ENCODE data around the gene CDH8. TPM values are rescaled to one million over a fixed set of nuclear protein-coding genes. Genes with fewer than 3 reads are reported as not detected.

The CDH8 gene
- polyA plus RNA-seq, 1 of the 3 experiments (the other 2 are of a cell fraction), result 0.05 TPM

DNA sequence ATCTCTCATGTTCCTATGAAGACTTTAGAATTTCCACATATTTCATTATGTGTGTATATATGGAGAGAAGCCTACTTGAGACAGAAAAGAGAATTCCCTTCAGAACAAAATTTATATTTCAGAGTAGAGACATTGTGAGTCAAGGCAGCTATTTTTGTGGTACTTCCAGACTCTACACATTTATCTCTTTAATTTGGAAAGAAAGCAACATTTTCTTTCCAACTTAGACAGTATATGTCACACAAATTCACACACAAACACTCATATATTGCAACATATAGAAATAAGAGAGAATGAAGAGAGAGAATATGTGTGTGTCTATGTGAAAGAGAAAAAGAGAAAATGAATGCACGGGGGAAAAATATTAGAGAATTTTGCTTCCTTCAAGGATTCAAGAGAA, 158.8 kb downstream of the CDH8 start:
- Histone ChIP-seq H4K20me1 (ENCODE audit: insufficient read depth) (no peaks in the 10 kb centered on the region), H3K79me2 (ENCODE audit: insufficient read depth) (no peaks in the 10 kb centered on the region), H3K4me1 (ENCODE audit: control insufficient read depth in 1 of 2, insufficient read depth in 2 of 2, low read depth in 1 of 2, low read length in 1 of 2) (no peaks in the 10 kb centered on the region), H3K27me3 (ENCODE audit: insufficient read depth) (no peaks in the 10 kb centered on the region), H2AFZ (ENCODE audit: low read depth) (no peak overlapping the region), H3K9me2 (no peaks in the 10 kb centered on the region), H3K36me3 (replicated peaks in 1 of 2; ENCODE audit: control insufficient read depth in 1 of 2, insufficient read depth in 2 of 2, low read length in 1 of 2) (no peaks in the 10 kb centered on the region), H3K27ac (ENCODE audit: low read depth in 2 of 2, low read length in 1 of 2) (no peak overlapping the region), H3K9me3 (no peaks in the 10 kb centered on the region), H3K4me2 (no peak overlapping the region), H3K9ac (no peak overlapping the region), H3F3A (replicated peaks; ENCODE audit: insufficient read depth) (no peaks in the 10 kb centered on the region), H3K4me3 (ENCODE audit: low read depth in 2 of 2, low read length in 1 of 2) (no peak overlapping the region)
- CTCF ChIA-PET, result no interaction called here
- TF ChIP-seq ELF1 (IDR thresholded peaks at IDR 0.05) (no peak), TAF1 (IDR thresholded peaks at IDR 0.05; ENCODE audit: borderline replicate concordance, low read depth, low read length) (no peak), FOSL2 (IDR thresholded peaks at IDR 0.05; ENCODE audit: borderline replicate concordance, low read depth) (no peak), YY1 (IDR thresholded peaks at IDR 0.05; ENCODE audit: low read depth) (no peak), JUND (IDR thresholded peaks at IDR 0.05) (no peak), NRF1 (IDR thresholded peaks at IDR 0.05; ENCODE audit: low read depth, low read length) (no peak), CHD2 (IDR thresholded peaks at IDR 0.05; ENCODE audit: low read length, partially characterized antibody) (no peak), RXRA (IDR thresholded peaks at IDR 0.05; ENCODE audit: borderline replicate concordance, low read depth) (no peak)
- TF ChIP-seq, protein P1, sequence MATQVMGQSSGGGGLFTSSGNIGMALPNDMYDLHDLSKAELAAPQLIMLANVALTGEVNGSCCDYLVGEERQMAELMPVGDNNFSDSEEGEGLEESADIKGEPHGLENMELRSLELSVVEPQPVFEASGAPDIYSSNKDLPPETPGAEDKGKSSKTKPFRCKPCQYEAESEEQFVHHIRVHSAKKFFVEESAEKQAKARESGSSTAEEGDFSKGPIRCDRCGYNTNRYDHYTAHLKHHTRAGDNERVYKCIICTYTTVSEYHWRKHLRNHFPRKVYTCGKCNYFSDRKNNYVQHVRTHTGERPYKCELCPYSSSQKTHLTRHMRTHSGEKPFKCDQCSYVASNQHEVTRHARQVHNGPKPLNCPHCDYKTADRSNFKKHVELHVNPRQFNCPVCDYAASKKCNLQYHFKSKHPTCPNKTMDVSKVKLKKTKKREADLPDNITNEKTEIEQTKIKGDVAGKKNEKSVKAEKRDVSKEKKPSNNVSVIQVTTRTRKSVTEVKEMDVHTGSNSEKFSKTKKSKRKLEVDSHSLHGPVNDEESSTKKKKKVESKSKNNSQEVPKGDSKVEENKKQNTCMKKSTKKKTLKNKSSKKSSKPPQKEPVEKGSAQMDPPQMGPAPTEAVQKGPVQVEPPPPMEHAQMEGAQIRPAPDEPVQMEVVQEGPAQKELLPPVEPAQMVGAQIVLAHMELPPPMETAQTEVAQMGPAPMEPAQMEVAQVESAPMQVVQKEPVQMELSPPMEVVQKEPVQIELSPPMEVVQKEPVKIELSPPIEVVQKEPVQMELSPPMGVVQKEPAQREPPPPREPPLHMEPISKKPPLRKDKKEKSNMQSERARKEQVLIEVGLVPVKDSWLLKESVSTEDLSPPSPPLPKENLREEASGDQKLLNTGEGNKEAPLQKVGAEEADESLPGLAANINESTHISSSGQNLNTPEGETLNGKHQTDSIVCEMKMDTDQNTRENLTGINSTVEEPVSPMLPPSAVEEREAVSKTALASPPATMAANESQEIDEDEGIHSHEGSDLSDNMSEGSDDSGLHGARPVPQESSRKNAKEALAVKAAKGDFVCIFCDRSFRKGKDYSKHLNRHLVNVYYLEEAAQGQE (IDR thresholded peaks at IDR 0.05; ENCODE audit: low read depth, low read length), result no peak
- TF ChIP-seq, protein P2, sequence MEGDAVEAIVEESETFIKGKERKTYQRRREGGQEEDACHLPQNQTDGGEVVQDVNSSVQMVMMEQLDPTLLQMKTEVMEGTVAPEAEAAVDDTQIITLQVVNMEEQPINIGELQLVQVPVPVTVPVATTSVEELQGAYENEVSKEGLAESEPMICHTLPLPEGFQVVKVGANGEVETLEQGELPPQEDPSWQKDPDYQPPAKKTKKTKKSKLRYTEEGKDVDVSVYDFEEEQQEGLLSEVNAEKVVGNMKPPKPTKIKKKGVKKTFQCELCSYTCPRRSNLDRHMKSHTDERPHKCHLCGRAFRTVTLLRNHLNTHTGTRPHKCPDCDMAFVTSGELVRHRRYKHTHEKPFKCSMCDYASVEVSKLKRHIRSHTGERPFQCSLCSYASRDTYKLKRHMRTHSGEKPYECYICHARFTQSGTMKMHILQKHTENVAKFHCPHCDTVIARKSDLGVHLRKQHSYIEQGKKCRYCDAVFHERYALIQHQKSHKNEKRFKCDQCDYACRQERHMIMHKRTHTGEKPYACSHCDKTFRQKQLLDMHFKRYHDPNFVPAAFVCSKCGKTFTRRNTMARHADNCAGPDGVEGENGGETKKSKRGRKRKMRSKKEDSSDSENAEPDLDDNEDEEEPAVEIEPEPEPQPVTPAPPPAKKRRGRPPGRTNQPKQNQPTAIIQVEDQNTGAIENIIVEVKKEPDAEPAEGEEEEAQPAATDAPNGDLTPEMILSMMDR (IDR thresholded peaks at IDR 0.05), result no peak
- WGBS (ENCODE audit: low lambda C conversion rate), result 55% methylated on average over 1 of the region's 1 CpG
- no peak for DNase-seq
- POLR2A ChIA-PET, result no interaction called here

DNA sequence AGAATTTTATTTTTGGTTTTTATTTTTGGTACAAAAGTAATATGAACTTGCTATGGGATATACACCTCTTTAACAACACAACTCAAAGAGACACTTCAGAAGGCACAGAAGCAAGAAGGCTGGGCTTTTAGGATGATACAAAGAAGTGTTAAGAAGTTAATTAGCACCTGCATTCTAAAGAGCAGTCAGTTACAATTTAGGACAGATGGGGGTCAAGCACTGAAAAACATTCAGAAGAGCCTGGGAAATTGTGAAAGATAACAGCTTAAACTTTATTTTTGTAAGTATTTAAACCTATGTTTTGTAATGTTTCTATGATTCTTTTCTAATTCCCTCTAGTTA, 163.5 kb downstream of the CDH8 start:
- no peak overlapping the region for H2AFZ ChIP-seq (ENCODE audit: low read depth)
- POLR2A ChIA-PET, result no interaction called here

More for the DNA sequence above, 163.5 kb downstream of the CDH8 start:
- H3K27ac ChIP-seq (ENCODE audit: low read depth in 2 of 2, low read length in 1 of 2), result no peak overlapping the region
- no peak overlapping the region for H3K9ac ChIP-seq
- CTCF ChIA-PET, result no interaction called here
- TF ChIP-seq POLR2AphosphoS5 (IDR thresholded peaks at IDR 0.05; ENCODE audit: low read depth, low read length), result no peak
- TF ChIP-seq, protein P3, sequence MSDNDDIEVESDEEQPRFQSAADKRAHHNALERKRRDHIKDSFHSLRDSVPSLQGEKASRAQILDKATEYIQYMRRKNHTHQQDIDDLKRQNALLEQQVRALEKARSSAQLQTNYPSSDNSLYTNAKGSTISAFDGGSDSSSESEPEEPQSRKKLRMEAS (IDR thresholded peaks at IDR 0.05; ENCODE audit: low read depth), result no peak
- TF ChIP-seq GABPA (IDR thresholded peaks at IDR 0.05; ENCODE audit: low read depth), result no peak
- no peak for DNase-seq
- no peaks in the 10 kb centered on the region for H4K20me1 ChIP-seq (ENCODE audit: insufficient read depth)
- no peaks in the 10 kb centered on the region for H3K9me2 ChIP-seq
- H3K79me2 ChIP-seq (ENCODE audit: insufficient read depth), result no peaks in the 10 kb centered on the region
- H3K27me3 ChIP-seq (ENCODE audit: insufficient read depth), result no peaks in the 10 kb centered on the region
- H3K36me3 ChIP-seq (replicated peaks in 1 of 2; ENCODE audit: control insufficient read depth in 1 of 2, insufficient read depth in 2 of 2, low read length in 1 of 2), result no peaks in the 10 kb centered on the region
- no peak overlapping the region for H3K4me2 ChIP-seq
- no peak overlapping the region for H3K4me3 ChIP-seq (ENCODE audit: low read depth in 2 of 2, low read length in 1 of 2)
- no peaks in the 10 kb centered on the region for H3K4me1 ChIP-seq (ENCODE audit: control insufficient read depth in 1 of 2, insufficient read depth in 2 of 2, low read depth in 1 of 2, low read length in 1 of 2)
- H3F3A ChIP-seq (replicated peaks; ENCODE audit: insufficient read depth), result no peaks in the 10 kb centered on the region
- H3K9me3 ChIP-seq, result no peaks in the 10 kb centered on the region

Measured in SK-N-SH (cell line).